Measurements from ENCODE around the gene RIOX2.

DNA sequence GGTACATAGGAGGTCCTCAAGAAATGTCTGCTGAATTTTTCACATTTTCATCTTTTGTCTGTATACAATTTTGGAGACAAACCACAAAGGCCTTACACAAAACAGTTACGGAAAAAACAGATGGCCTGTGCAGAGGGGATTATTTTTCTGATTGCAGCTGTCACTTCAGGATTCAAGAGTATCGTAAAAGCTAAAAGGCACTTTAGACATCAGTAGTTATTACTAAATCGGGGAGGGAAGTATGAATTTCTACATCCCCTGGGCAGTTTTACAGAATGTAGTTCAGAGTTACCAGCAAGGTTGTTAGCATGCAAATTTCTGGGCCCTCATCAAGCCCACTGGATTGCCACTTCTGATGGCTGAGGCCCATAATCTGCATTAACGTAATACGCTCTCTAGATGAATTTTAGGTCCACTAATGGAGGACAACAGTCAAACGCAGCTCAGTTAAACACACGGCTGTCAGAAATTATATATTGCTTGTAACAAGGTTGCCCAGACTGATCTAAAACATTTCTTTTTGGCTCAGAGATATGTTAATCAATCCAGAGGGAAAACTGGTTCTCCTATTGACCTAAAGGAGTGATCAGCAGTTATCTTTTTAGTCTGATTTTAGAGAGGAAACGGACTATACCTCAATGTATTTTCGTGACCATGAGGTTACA is 1.1 kb downstream of the RIOX2 start:
- TF ChIP-seq, protein P1, sequence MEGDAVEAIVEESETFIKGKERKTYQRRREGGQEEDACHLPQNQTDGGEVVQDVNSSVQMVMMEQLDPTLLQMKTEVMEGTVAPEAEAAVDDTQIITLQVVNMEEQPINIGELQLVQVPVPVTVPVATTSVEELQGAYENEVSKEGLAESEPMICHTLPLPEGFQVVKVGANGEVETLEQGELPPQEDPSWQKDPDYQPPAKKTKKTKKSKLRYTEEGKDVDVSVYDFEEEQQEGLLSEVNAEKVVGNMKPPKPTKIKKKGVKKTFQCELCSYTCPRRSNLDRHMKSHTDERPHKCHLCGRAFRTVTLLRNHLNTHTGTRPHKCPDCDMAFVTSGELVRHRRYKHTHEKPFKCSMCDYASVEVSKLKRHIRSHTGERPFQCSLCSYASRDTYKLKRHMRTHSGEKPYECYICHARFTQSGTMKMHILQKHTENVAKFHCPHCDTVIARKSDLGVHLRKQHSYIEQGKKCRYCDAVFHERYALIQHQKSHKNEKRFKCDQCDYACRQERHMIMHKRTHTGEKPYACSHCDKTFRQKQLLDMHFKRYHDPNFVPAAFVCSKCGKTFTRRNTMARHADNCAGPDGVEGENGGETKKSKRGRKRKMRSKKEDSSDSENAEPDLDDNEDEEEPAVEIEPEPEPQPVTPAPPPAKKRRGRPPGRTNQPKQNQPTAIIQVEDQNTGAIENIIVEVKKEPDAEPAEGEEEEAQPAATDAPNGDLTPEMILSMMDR (conservative IDR thresholded peaks at IDR 0.05; ENCODE audit: low read length), result no peak
- no peak for TF ChIP-seq EZH2phosphoT487 (IDR thresholded peaks at IDR 0.05; ENCODE audit: borderline replicate concordance, low read depth, low read length)

All from OCI-LY7 (cell line).